Dendritic cell treated with granulocyte-macrophage colony-stimulating factor and Interleukin-4, amounts not matched to agents 40 ng/mL and 50 ng/mL, for 4 days (primary cell): Measurements from ENCODE around the gene PHTF2.

Source experiments
- H3K27ac Mint-ChIP-seq: one replicate; pipeline ENCODE4 v1.8.0; 2022; ENCODE audit warnings: mild to moderate bottlenecking, mixed read lengths
- H3K27me3 Mint-ChIP-seq: one replicate; pipeline ENCODE4 v1.8.0; 2022; ENCODE audit warnings: mild to moderate bottlenecking, mixed read lengths
- H3K36me3 Mint-ChIP-seq: one replicate; pipeline ENCODE4 v1.8.0; 2022; ENCODE audit warnings: low read depth, mixed read lengths
- H3K4me1 Mint-ChIP-seq: one replicate; pipeline ENCODE4 v1.8.0; 2022; ENCODE audit warnings: low read depth, mixed read lengths
- H3K4me3 Mint-ChIP-seq: one replicate; pipeline ENCODE4 v1.8.0; 2022; ENCODE audit warnings: mild to moderate bottlenecking, moderate library complexity, mixed read lengths
- H3K9me3 Mint-ChIP-seq: one replicate; pipeline ENCODE4 v1.8.0; 2022; ENCODE audit warnings: mixed read lengths
- intact Hi-C: fragments of 100-400 bp; cut with micrococcal nuclease; formaldehyde crosslinking; loops from one replicate; pipeline ENCODE4 v1.15.0; 2022

The PHTF2 gene

DNA sequence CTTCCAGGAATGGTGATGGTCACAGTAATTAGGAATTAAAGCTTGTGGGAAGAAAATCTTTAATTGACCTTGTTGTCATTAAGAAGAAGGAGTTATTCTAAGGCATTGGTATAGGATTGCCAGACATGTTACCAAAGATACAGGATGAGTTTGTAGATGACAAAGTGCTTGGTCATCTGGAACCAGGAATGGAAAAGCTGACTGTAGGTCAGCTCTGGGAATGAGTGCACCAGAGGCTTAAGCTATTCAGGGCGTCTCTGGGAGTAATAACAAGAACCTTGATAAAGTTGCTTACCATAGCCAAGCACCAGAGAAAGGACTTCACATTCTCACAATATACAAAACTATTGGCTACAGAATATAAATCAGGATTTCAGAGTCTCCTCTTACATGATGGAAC is 89.0 kb downstream of the PHTF2 start:
- Mint-ChIP-seq H3K27ac (no peak overlapping the region), H3K4me3 (no peak overlapping the region), H3K27me3 (no peaks in the 10 kb centered on the region), H3K9me3 (no peaks in the 10 kb centered on the region), H3K36me3 (peaks cover 16% of the 10 kb centered on the region), H3K4me1 (peaks cover 5% of the 10 kb centered on the region)
- intact Hi-C loops = no loop called here

- Mint-ChIP-seq H3K36me3 (peaks cover 16% of the 10 kb centered on the region), H3K9me3 (no peaks in the 10 kb centered on the region), H3K4me3 (no peak overlapping the region), H3K27ac (no peak overlapping the region), H3K27me3 (no peaks in the 10 kb centered on the region), H3K4me1 (peaks cover 5% of the 10 kb centered on the region)
- intact Hi-C loops = no loop called here
Observed at GRCh38 chr7:77888998-77889397, 90.4 kb downstream of the PHTF2 start.

GRCh38 chr7:77893813-77894212 is 95.2 kb downstream of the PHTF2 start:
- intact Hi-C loops = no loop called here
- Mint-ChIP-seq H3K36me3 (peaks cover 16% of the 10 kb centered on the region), H3K27ac (no peak overlapping the region), H3K4me1 (no peaks in the 10 kb centered on the region), H3K4me3 (no peak overlapping the region), H3K27me3 (no peaks in the 10 kb centered on the region), H3K9me3 (no peaks in the 10 kb centered on the region)

DNA sequence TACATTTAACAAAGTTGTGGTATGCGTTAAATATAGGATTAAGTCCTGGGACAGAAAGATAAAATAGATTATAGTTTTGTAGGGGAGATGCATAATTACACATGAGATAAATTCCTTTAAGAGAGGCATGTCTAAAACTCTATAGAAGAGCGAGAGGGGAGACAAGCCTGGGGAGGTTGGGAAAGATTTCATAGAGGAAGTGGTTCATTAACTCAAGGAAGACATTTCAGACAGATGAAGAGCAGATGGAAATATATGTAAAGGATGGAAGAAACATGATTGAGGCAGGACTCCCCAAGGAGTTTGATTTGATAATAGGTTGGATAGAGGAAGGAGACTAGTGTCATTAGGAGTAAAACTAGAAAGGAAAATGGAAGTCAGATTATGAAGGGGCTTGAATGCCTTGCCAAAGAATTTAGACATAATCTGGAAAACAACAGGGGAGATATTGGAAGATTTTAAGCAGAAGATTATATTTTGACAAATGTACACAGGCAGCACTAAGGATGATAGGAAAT is 96.1 kb downstream of the PHTF2 start:
- Mint-ChIP-seq H3K27ac (no peak overlapping the region), H3K4me3 (no peak overlapping the region), H3K27me3 (no peaks in the 10 kb centered on the region), H3K4me1 (no peaks in the 10 kb centered on the region), H3K36me3 (peaks cover 12% of the 10 kb centered on the region), H3K9me3 (no peaks in the 10 kb centered on the region)
- intact Hi-C loops = no loop called here

DNA sequence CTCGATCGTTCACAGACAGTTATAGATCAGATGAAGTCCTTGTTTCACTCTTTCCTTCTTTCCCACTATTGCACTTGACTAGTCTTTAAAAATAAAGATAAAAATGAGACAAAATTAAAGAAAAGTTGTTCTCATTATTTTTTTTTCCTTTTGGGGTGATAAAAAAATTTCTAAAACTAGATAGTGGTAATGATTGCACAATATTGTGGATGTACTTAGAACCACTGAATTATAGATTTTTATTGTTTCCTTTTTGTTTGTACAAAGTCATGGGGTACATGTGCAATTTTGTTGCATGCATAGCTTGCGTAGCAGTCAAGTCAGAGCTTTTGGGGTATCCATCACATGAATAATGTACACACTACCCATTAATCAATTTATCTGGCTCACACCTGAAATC is 97.3 kb downstream of the PHTF2 start:
- Mint-ChIP-seq H3K27me3 (no peaks in the 10 kb centered on the region), H3K27ac (no peak overlapping the region), H3K36me3 (peaks cover 17% of the 10 kb centered on the region), H3K4me3 (no peak overlapping the region), H3K4me1 (no peaks in the 10 kb centered on the region), H3K9me3 (no peaks in the 10 kb centered on the region)
- intact Hi-C loops = no loop called here

GRCh38 chr7:77897004-77897547 is 98.5 kb downstream of the PHTF2 start:
- Mint-ChIP-seq H3K4me3 (no peak overlapping the region), H3K27ac (no peak overlapping the region), H3K36me3 (peaks cover 18% of the 10 kb centered on the region), H3K27me3 (no peaks in the 10 kb centered on the region), H3K4me1 (no peaks in the 10 kb centered on the region), H3K9me3 (no peaks in the 10 kb centered on the region)
- intact Hi-C loops = no loop called here

- H3K36me3 Mint-ChIP-seq = peaks cover 22% of the 10 kb centered on the region
- intact Hi-C loops = no loop called here
- H3K9me3 Mint-ChIP-seq = no peaks in the 10 kb centered on the region
- H3K4me1 Mint-ChIP-seq = no peaks in the 10 kb centered on the region
- H3K27me3 Mint-ChIP-seq = no peaks in the 10 kb centered on the region
- H3K4me3 Mint-ChIP-seq = no peak overlapping the region
- H3K27ac Mint-ChIP-seq = no peak overlapping the region
Observed at GRCh38 chr7:77899516-77899915, 100.9 kb downstream of the PHTF2 start.

DNA sequence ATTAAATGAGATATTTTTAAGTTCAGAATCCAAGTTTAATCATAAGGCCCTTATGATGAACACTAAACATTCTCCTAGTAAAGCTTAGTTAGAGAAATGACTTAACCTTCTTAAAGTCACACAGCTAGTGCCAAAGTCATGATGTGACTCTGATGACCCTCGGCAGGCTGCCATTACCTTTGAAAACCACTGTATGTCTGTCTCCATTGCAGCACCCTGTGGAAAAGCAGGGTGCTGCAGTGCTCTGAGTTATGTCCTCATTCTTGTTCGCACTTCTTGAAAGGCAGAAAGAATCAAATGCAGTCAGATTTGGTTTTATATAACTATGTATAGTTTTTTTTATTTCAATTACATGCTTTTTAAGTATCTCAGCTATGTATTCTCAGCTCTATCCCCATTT is 105.0 kb downstream of the PHTF2 start:
- Mint-ChIP-seq H3K4me1 (peaks cover 5% of the 10 kb centered on the region), H3K27ac (no peak overlapping the region), H3K36me3 (peaks cover 36% of the 10 kb centered on the region), H3K4me3 (no peak overlapping the region), H3K9me3 (peaks cover 7% of the 10 kb centered on the region), H3K27me3 (no peaks in the 10 kb centered on the region)
- intact Hi-C loops = loop anchor here (10.0 kb wide), 2 partner anchors 49 to 249 kb away; no protein-coding TSS in a partner anchor

GRCh38 chr7:77904252-77904651 is 105.7 kb downstream of the PHTF2 start:
- Mint-ChIP-seq H3K4me1 (peaks cover 5% of the 10 kb centered on the region), H3K27me3 (no peaks in the 10 kb centered on the region), H3K4me3 (no peak overlapping the region), H3K27ac (no peak overlapping the region), H3K9me3 (peaks cover 7% of the 10 kb centered on the region), H3K36me3 (peaks cover 36% of the 10 kb centered on the region)
- intact Hi-C loops = loop anchor here (10.0 kb wide), 2 partner anchors 49 to 249 kb away; no protein-coding TSS in a partner anchor

DNA sequence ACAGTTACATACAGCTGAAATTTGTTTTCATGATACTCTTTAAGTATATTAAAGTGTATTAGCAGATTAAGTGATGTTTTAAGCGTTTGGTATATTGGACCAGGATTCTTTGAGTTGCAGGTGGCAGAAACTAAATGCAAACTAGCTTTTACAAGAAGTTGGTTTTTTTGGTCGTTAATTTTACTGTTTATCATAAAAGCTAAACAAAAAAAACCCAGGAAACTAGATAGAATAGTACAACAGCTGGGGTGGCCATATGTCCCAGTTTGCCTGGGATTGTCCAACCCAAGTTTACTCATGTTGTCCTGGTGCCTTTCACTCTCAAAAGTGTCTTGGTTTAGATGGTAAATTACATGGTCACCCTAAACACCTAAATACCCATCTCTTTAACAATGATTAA is 108.7 kb downstream of the PHTF2 start:
- H3K27ac Mint-ChIP-seq = no peak overlapping the region
- intact Hi-C loops = loop anchor here (2.0 to 10.0 kb wide), 3 partner anchors 52 to 252 kb away; partner anchors contain the start of genes PHTF2 and TMEM60
- no peaks in the 10 kb centered on the region for H3K27me3 Mint-ChIP-seq
- peaks cover 7% of the 10 kb centered on the region for H3K9me3 Mint-ChIP-seq
- peaks cover 5% of the 10 kb centered on the region for H3K4me1 Mint-ChIP-seq
- no peak overlapping the region for H3K4me3 Mint-ChIP-seq
- H3K36me3 Mint-ChIP-seq = peaks cover 27% of the 10 kb centered on the region

GRCh38 chr7:77908664-77909063 is 110.1 kb downstream of the PHTF2 start:
- no peak overlapping the region for H3K27ac Mint-ChIP-seq
- H3K9me3 Mint-ChIP-seq = peaks cover 7% of the 10 kb centered on the region
- no peak overlapping the region for H3K4me3 Mint-ChIP-seq
- H3K27me3 Mint-ChIP-seq = no peaks in the 10 kb centered on the region
- intact Hi-C loops = loop anchor here (10.0 kb wide), 2 partner anchors 54 to 254 kb away; no protein-coding TSS in a partner anchor
- H3K36me3 Mint-ChIP-seq = peaks cover 24% of the 10 kb centered on the region
- peaks cover 5% of the 10 kb centered on the region for H3K4me1 Mint-ChIP-seq

DNA sequence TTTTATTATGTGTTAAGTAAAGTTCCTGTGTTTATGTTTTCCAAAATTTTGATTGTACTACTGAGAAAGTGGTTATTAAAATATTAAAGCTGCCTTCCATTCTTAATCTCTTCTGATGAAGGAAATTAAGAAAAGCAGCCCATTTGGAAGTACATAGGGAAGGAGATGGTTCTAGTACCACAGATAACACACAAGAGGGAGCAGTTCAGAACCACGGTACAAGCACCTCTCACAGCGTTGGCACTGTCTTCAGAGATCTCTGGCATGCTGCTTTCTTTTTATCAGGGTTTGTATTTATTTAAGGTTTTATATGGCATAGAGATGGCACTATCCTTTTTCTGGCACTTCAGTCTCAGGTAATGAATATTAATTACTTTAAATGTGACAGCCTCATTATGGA is 111.6 kb downstream of the PHTF2 start:
- no peak overlapping the region for H3K27ac Mint-ChIP-seq
- peaks cover 7% of the 10 kb centered on the region for H3K9me3 Mint-ChIP-seq

GRCh38 chr7:77912293-77912692 is 113.7 kb downstream of the PHTF2 start:
- intact Hi-C loops = no loop called here
- Mint-ChIP-seq H3K27ac (no peak overlapping the region), H3K36me3 (peaks cover 31% of the 10 kb centered on the region), H3K27me3 (no peaks in the 10 kb centered on the region), H3K4me3 (no peak overlapping the region), H3K9me3 (no peaks in the 10 kb centered on the region), H3K4me1 (no peaks in the 10 kb centered on the region)

More for the DNA sequence above, 111.6 kb downstream of the PHTF2 start:
- intact Hi-C loops = no loop called here
- Mint-ChIP-seq H3K4me3 (no peak overlapping the region), H3K27me3 (no peaks in the 10 kb centered on the region), H3K4me1 (peaks cover 5% of the 10 kb centered on the region), H3K36me3 (peaks cover 24% of the 10 kb centered on the region)

GRCh38 chr7:77913977-77914607 is 115.5 kb downstream of the PHTF2 start:
- no peaks in the 10 kb centered on the region for H3K9me3 Mint-ChIP-seq
- H3K4me1 Mint-ChIP-seq = peaks cover 8% of the 10 kb centered on the region
- H3K4me3 Mint-ChIP-seq = no peak overlapping the region
- no peak overlapping the region for H3K27ac Mint-ChIP-seq
- intact Hi-C loops = no loop called here
- peaks cover 35% of the 10 kb centered on the region for H3K36me3 Mint-ChIP-seq
- H3K27me3 Mint-ChIP-seq = no peaks in the 10 kb centered on the region
